HL-60 (cell line): ENCODE data around the gene ING2.

Source experiments
- CTCF ChIP-seq: IDR thresholded peaks from one replicate; pipeline ENCODE4 v1.5.1; 2011; ENCODE audit warnings: low read length, control low read depth, inconsistent platforms; ENCODE audit not compliant: insufficient read depth
- GABPA ChIP-seq: IDR thresholded peaks from 2 replicates; pipeline ENCODE4 v1.6.1; 2012; ENCODE audit warnings: low read depth
- POLR2AphosphoS5 ChIP-seq: IDR thresholded peaks from 2 replicates; pipeline ENCODE4 v1.6.1; 2012; ENCODE audit warnings: low read depth
- TF ChIP-seq, protein P1 (sequence below): IDR thresholded peaks from 2 replicates; pipeline ENCODE4 v1.6.1; 2012; ENCODE audit warnings: low read depth; ENCODE audit not compliant: insufficient replicate concordance

GRCh38 chr4:183470821-183471220 is 34.0 kb upstream of the ING2 start:
- TF ChIP-seq CTCF (no peak), POLR2AphosphoS5 (no peak), GABPA (no peak)
- TF ChIP-seq, protein P1, sequence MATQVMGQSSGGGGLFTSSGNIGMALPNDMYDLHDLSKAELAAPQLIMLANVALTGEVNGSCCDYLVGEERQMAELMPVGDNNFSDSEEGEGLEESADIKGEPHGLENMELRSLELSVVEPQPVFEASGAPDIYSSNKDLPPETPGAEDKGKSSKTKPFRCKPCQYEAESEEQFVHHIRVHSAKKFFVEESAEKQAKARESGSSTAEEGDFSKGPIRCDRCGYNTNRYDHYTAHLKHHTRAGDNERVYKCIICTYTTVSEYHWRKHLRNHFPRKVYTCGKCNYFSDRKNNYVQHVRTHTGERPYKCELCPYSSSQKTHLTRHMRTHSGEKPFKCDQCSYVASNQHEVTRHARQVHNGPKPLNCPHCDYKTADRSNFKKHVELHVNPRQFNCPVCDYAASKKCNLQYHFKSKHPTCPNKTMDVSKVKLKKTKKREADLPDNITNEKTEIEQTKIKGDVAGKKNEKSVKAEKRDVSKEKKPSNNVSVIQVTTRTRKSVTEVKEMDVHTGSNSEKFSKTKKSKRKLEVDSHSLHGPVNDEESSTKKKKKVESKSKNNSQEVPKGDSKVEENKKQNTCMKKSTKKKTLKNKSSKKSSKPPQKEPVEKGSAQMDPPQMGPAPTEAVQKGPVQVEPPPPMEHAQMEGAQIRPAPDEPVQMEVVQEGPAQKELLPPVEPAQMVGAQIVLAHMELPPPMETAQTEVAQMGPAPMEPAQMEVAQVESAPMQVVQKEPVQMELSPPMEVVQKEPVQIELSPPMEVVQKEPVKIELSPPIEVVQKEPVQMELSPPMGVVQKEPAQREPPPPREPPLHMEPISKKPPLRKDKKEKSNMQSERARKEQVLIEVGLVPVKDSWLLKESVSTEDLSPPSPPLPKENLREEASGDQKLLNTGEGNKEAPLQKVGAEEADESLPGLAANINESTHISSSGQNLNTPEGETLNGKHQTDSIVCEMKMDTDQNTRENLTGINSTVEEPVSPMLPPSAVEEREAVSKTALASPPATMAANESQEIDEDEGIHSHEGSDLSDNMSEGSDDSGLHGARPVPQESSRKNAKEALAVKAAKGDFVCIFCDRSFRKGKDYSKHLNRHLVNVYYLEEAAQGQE: no peak
